Muscle layer of duodenum (tissue), 2 donors: ENCODE results near the gene MESP2.

Source experiments
- H3K27ac ChIP-seq: one replicate; pipeline ENCODE4 v1.7.0; 2013; ENCODE audit warnings: mild to moderate bottlenecking, low read length
- H3K27me3 ChIP-seq: one replicate; pipeline ENCODE4 v1.7.0; 2013; ENCODE audit warnings: low read depth, mild to moderate bottlenecking, control low read depth, low read length
- H3K36me3 ChIP-seq, 2 donors: one replicate each; pipeline ENCODE4 v1.7.0; 2013; ENCODE audit warnings: low read length in 2 of 2, control low read depth in 1 of 2, mild to moderate bottlenecking in 1 of 2; ENCODE audit not compliant: insufficient read depth in 2 of 2, control insufficient read depth in 1 of 2
- H3K4me1 ChIP-seq, 2 donors: one replicate each; pipeline ENCODE4 v1.7.0; 2013; ENCODE audit warnings: low read length in 2 of 2, mild to moderate bottlenecking in 2 of 2, control low read depth in 1 of 2, moderate library complexity in 1 of 2; ENCODE audit not compliant: insufficient read depth in 2 of 2, control insufficient read depth in 1 of 2
- H3K4me3 ChIP-seq, 2 donors: one replicate each; pipeline ENCODE4 v1.7.0; 2013; ENCODE audit warnings: low read length in 2 of 2, low read depth in 1 of 2, mild to moderate bottlenecking in 1 of 2
- H3K9me3 ChIP-seq, 2 donors: one replicate each; pipeline ENCODE4 v1.7.0; 2013; ENCODE audit warnings: low read length in 2 of 2, control low read depth in 1 of 2, mild to moderate bottlenecking in 1 of 2; ENCODE audit not compliant: control insufficient read depth in 1 of 2
- donor health status: healthy.

MESP2 gene

GRCh38 chr15:89824607-89824867 lies 48.4 kb downstream of the MESP2 start:
- Histone ChIP-seq H3K4me1 (peaks cover 15 to 17% of the 10 kb centered on the region in 2 donors), H3K27ac (no peak overlapping the region), H3K4me3 (no peak overlapping the region), H3K9me3 (no peaks in the 10 kb centered on the region), H3K36me3 (no peaks in the 10 kb centered on the region), H3K27me3 (no peaks in the 10 kb centered on the region)

- Histone ChIP-seq H3K36me3 (no peaks in the 10 kb centered on the region), H3K27me3 (no peaks in the 10 kb centered on the region), H3K4me1 (peaks cover 15 to 17% of the 10 kb centered on the region in 2 donors), H3K9me3 (no peaks in the 10 kb centered on the region), H3K4me3 (no peak overlapping the region), H3K27ac (no peak overlapping the region)
These were observed 49.3 kb downstream of the MESP2 start for GRCh38 chr15:89825271-89825940.

DNA sequence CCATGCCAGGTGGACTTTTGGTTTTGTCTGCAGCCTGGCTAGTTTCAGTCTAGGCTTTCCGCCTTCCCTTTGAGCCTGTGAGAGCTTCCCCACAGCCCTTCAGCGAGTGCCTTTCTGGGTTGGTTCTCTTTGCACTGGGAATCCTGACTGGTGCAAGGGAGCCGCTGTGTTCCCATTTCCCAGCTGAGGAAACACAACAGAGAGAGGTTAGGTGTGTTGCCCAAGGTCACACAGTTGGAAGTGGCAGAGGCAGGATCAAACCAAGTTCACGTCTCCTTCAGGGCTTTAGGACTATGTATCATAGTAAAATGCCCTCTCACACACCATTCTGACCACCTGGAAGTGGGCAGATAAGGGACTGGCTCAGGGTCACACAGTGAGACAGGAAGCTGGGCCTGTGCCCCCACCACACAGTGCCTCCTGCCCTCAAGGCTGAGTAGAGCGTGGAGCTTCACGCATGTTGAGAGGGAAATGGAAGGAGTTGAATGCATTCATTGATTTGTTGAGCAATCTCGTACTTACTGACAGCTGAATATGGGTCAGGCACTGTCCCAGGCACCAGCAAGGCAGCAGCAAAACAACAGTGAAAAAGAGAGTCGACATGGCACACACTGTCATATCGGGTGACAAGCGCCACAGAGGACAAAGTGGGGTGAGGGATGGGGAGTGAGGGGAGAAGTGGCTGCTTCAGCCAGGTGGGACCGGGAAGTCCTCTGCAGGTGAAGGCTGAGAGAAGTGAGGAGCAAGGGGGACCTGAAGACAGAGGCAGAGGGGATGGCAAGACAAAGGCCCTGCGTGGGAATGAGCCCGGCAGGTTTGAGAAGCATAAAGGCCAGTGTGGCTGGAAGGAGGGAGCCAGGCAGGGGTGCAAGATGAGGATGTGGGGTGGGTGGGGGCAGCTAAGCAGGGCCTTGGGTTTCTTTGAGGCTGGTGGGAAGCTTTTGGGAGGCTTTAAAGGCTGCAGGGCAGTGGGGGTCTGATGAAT lies 50.8 kb downstream of the MESP2 start:
- H3K27ac ChIP-seq: no peak overlapping the region
- H3K4me3 ChIP-seq: no peak overlapping the region
- H3K4me1 ChIP-seq: peaks cover 15 to 17% of the 10 kb centered on the region in 2 donors
- H3K9me3 ChIP-seq: no peaks in the 10 kb centered on the region
- H3K27me3 ChIP-seq: no peaks in the 10 kb centered on the region
- peaks cover 0 to 7% of the 10 kb centered on the region in 2 donors for H3K36me3 ChIP-seq

DNA sequence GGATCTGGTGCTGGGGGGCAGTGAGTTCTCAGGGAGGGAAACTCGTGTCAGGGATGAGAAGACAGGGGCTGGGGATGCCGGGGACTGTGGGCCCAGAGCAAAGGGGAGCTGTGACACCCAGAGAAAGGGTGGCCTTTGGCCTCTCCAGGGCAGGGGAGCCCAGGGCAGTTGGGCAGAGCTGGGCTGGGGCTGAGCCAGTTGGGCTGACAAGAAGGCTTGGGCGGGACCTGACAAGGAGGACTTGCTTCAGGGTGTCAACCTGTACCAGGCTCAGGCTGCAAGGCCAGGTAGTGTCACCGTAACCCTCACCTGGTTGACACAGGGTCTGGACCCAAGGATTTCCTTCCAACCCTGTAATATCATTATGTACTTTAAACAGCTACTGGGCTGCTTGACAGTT lies 51.7 kb downstream of the MESP2 start:
- Histone ChIP-seq H3K27ac (no peak overlapping the region), H3K27me3 (no peaks in the 10 kb centered on the region), H3K4me1 (peaks cover 15 to 17% of the 10 kb centered on the region in 2 donors), H3K4me3 (peak overlapping the region in 1 of 2 donors; percentile 9), H3K36me3 (peaks cover 2 to 9% of the 10 kb centered on the region in 2 donors), H3K9me3 (no peaks in the 10 kb centered on the region)
